ENCODE measurements around the gene KRTAP10-11. TPM values are rescaled to one million over a fixed set of nuclear protein-coding genes. Genes with fewer than 3 reads are reported as not detected.

Gene KRTAP10-11
- total RNA-seq, 4 donors from 2014 or later: not detected

DNA sequence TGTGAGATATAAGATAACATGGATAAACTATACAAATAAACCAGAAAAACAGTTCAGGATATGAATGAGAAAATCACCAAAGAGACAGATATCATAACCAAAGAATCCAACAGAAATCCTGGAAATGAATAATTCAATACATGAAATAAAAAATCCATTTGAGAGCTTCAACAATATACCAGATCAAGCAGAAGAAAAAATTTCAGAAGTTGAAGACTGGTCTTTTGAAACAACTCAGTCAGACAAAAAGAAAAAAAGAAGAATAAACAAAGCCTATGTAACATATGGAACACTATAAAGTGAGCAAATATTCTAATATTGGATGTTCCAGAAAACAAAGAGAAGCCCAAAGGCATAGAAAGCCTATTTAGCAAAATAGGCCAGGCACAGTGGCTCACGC, 25.7 kb downstream of the KRTAP10-11 start:
- peaks cover 0 to 55% (median 8%) of the 10 kb centered on the region in 4 donors for H3K9me3 ChIP-seq

DNA sequence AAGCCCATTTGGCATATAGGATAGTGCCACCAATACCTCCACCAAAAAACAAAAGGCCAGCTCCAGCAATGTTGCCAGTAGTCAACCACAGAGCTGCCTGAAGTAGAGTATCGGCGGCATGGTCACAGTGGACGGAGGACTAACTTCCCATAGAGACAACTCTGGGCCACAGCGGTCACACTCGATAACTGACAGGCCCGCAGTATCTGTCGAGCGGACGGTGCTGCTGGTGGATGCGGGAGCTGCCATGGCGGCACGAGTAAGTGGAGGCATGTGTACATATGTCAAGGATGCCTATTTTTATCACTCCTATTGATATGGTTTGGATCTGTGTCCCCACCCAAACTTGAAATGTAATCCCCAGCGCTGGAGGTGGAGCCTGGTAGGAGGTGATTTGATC, 31.7 kb downstream of the KRTAP10-11 start:
- TF ChIP-seq EP300 (IDR thresholded peaks at IDR 0.05) (no peak), POLR2A (IDR thresholded peaks at IDR 0.05) (no peak)
- TF ChIP-seq, protein P1, sequence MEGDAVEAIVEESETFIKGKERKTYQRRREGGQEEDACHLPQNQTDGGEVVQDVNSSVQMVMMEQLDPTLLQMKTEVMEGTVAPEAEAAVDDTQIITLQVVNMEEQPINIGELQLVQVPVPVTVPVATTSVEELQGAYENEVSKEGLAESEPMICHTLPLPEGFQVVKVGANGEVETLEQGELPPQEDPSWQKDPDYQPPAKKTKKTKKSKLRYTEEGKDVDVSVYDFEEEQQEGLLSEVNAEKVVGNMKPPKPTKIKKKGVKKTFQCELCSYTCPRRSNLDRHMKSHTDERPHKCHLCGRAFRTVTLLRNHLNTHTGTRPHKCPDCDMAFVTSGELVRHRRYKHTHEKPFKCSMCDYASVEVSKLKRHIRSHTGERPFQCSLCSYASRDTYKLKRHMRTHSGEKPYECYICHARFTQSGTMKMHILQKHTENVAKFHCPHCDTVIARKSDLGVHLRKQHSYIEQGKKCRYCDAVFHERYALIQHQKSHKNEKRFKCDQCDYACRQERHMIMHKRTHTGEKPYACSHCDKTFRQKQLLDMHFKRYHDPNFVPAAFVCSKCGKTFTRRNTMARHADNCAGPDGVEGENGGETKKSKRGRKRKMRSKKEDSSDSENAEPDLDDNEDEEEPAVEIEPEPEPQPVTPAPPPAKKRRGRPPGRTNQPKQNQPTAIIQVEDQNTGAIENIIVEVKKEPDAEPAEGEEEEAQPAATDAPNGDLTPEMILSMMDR (IDR thresholded peaks at IDR 0.05): no peak
- H3K4me1 ChIP-seq: no peaks in the 10 kb centered on the region
- 94% methylated on average over 13 of the region's 13 CpGs for WGBS, 2 donors
- H3K27ac ChIP-seq: no peak overlapping the region
- no peaks in the 10 kb centered on the region for H3K27me3 ChIP-seq
- H3K36me3 ChIP-seq: no peaks in the 10 kb centered on the region
- DNase-seq (ENCODE audit: low spot score in 2 of 2): no peak
- no peak overlapping the region for H3K4me3 ChIP-seq
- H3K9me3 ChIP-seq: peaks cover 0 to 16% (median 3%) of the 10 kb centered on the region in 4 donors

More for the DNA sequence above, 25.7 kb downstream of the KRTAP10-11 start:
- Histone ChIP-seq H3K4me3 (no peak overlapping the region), H3K27ac (no peak overlapping the region), H3K4me1 (no peaks in the 10 kb centered on the region), H3K36me3 (no peaks in the 10 kb centered on the region), H3K27me3 (no peaks in the 10 kb centered on the region)
- WGBS, 2 donors: 92% methylated on average over 1 of the region's 1 CpG
- TF ChIP-seq EP300 (IDR thresholded peaks at IDR 0.05): no peak
- no peak for TF ChIP-seq POLR2A (IDR thresholded peaks at IDR 0.05)
- TF ChIP-seq, protein P1 (IDR thresholded peaks at IDR 0.05): no peak
- no peak for DNase-seq (ENCODE audit: low spot score in 2 of 2)

DNA sequence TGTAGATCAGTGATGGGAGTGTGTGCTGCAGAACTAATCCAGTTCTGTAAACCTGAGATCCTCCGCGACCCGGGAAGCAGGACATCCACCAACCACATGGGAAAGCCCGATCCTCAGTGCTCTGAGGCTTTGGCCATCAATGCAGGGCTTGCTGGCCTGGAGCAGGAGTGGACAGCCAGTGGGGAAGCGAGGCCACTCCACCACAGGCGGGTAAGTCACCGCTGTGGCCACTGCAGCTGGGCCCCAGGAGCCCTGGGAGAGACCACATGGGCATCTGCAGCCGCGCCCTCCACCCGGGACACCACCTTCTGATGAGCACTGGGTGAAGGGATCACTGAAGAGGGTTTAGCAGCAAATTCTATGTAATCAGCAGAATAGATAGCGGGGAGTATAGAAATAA, 34.9 kb downstream of the KRTAP10-11 start:
- no peak for DNase-seq (ENCODE audit: low spot score in 2 of 2)
- WGBS, 2 donors: 63 to 91% methylated on average over 11 of the region's 11 CpGs
- Histone ChIP-seq H3K27ac (no peak overlapping the region), H3K4me3 (no peak overlapping the region), H3K9me3 (peaks cover 0 to 4% (median 0%) of the 10 kb centered on the region in 4 donors), H3K27me3 (peaks cover 0 to 7% of the 10 kb centered on the region in 2 donors), H3K4me1 (no peaks in the 10 kb centered on the region), H3K36me3 (no peaks in the 10 kb centered on the region)
- TF ChIP-seq EP300 (IDR thresholded peaks at IDR 0.05): no peak
- no peak for TF ChIP-seq POLR2A (IDR thresholded peaks at IDR 0.05)
- TF ChIP-seq, protein P1 (IDR thresholded peaks at IDR 0.05): no peak

DNA sequence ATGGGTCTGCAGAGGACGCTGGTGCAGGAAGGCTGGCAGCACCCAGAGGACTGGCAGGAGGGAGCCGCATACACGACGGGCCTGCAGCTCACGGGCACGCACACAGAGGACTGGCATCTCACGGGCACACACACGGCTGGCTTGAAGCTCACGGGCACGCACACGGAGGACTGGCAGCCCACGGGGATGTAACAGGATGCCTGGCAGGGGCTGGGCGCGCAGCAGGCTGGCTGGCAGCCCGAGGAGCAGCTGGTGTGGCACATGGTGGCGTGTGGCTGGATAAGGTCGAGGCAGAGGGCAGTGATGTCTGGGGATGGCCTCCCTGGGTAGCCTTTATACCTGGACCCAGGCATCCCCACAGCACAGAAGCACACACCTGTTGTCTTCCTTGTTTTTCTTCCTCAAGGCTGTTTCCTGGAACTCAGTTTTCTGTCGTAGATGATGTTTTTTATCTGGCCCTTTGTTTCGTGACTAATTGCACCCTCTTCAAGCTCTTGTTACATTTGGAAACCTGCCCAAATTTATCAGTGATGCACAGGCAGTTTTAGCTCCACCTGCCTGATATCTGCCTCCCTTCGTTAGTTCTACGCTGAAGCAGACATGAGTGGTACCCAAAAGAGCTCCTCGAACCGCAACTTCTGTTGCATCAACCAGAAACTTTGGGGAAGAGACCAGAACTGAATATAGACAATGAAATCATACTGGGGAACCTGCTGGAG, 35.8 kb downstream of the KRTAP10-11 start, which contains the start of gene KRTAP12-1:
TSS of gene KRTAP12-1 (minus strand) at position 303 of the 719 bp plus-strand sequence. CDS start at position 263, 40 bp downstream.
- no peak for DNase-seq (ENCODE audit: low spot score in 2 of 2)
- 75 to 81% methylated on average over 13 to 23 of the region's 23 CpGs for WGBS, 2 donors
- TF ChIP-seq POLR2A (IDR thresholded peaks at IDR 0.05): no peak
- no peak for TF ChIP-seq EP300 (IDR thresholded peaks at IDR 0.05)
- TF ChIP-seq, protein P1 (IDR thresholded peaks at IDR 0.05): no peak
- Histone ChIP-seq H3K4me3 (no peak within 1 kb of the TSS), H3K27me3 (peaks cover 0 to 16% of the 10 kb centered on the region in 2 donors), H3K4me1 (no peaks in the 10 kb centered on the region), H3K27ac (no peak within 1 kb of the TSS), H3K36me3 (no peaks in the 10 kb centered on the region), H3K9me3 (peaks cover 0 to 4% (median 0%) of the 10 kb centered on the region in 4 donors)

DNA sequence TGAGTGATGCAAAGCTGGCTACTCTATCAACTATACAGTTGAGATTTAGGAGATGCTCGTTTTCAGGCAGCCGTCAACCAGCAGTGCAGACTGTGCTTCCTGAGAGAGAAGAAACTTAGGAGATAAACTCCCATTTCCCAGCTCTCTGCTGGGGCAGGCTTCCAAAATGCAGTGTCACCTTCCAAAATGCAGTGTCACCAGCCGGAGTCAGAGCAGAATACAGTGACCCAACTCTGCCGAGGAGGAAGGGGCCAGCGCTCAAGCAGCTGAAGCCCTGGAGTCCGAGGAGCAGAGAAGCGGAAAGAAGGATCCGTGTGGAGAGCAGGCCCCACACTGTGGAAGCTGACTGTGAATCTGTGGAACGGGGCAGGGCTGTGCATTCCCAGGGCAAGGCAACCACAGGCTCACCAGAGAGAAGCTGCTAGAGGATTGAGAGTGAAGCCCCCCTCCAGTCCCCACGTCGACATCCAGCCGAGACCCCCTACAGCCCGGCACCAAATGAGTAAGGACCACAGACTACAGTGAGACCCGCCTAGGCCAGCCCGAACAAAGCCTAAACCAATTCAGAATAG, 36.5 kb downstream of the KRTAP10-11 start:
- TF ChIP-seq, protein P1 (IDR thresholded peaks at IDR 0.05): no peak
- TF ChIP-seq POLR2A (IDR thresholded peaks at IDR 0.05) (no peak), EP300 (IDR thresholded peaks at IDR 0.05) (no peak)
- H3K27ac ChIP-seq: no peak overlapping the region
- WGBS, 2 donors: 76% methylated on average over 15 of the region's 15 CpGs
- DNase-seq (ENCODE audit: low spot score in 2 of 2): no peak
- H3K27me3 ChIP-seq: peaks cover 0 to 22% of the 10 kb centered on the region in 2 donors
- H3K9me3 ChIP-seq: peaks cover 0 to 4% (median 0%) of the 10 kb centered on the region in 4 donors
- H3K4me3 ChIP-seq: no peak overlapping the region
- no peaks in the 10 kb centered on the region for H3K4me1 ChIP-seq
- no peaks in the 10 kb centered on the region for H3K36me3 ChIP-seq

All from tibial nerve (tissue), 4 donors.